Measurements from ENCODE around the gene ANKRD6. TPM values are rescaled to one million over a fixed set of nuclear protein-coding genes. Genes with fewer than 3 reads are reported as not detected.

The ANKRD6 gene
- total RNA-seq, 1 donor from 2014 or later: 4.2 TPM

DNA sequence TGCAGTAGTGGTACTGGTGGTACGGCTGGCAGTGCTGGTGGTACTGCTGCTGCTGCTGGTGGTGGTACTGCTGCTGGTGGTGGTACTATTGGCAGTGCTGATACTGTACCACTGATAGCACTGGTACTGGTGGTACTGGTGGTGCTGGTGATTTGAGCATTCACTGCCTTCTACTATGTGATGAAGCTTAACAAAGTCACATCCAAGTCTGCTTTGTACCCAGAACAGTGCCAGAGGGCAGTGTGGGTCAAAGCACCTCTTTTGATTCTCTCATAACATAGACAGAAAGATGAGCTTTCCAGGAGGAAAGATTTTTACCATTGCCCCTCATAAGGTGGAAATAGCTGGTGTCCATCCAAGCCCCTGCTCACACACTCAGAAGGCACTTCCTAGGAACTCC, 48.7 kb downstream of the ANKRD6 start:
- no peak overlapping the region for H3K9ac ChIP-seq (ENCODE audit: low read depth in 1 of 3, low read length in 3 of 3)
- no peaks in the 10 kb centered on the region for H3K27me3 ChIP-seq (ENCODE audit: control insufficient read depth in 3 of 3, insufficient read depth in 3 of 3, low read length in 3 of 3)
- no peak overlapping the region for H3K4me3 ChIP-seq (ENCODE audit: low read length in 3 of 3)
- peaks cover 0 to 7% (median 0%) of the 10 kb centered on the region in 3 donors for H3K4me1 ChIP-seq (ENCODE audit: control insufficient read depth in 3 of 3, insufficient read depth in 3 of 3, low read length in 3 of 3)
- H3K36me3 ChIP-seq (ENCODE audit: control insufficient read depth in 3 of 3, insufficient read depth in 3 of 3, low read length in 3 of 3): no peaks in the 10 kb centered on the region
- H3K27ac ChIP-seq (ENCODE audit: low read depth, low read length): no peak overlapping the region
- no peaks in the 10 kb centered on the region for H3K9me3 ChIP-seq (ENCODE audit: control insufficient read depth in 3 of 3, low read length in 3 of 3)

DNA sequence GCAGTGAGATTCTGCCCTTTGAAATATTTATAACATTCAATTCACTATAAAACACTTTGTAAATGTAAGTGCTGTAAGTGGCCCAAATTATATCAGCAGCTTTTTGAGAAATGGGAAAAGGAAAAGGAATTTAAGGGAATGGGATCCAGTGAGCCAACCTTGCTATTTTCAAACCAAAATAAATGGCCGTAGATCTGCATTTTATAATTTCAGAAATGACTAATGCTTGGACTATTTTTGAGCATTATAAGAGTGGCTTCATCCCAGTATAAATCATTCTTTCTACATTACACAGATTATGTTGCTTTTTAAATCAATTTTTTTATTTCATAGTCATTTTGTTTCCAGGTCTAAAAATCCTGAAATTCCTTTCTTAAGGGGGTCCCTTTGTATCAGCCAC, 49.2 kb downstream of the ANKRD6 start:
- Histone ChIP-seq H3K4me1 (ENCODE audit: control insufficient read depth in 3 of 3, insufficient read depth in 3 of 3, low read length in 3 of 3) (peaks cover 0 to 7% (median 0%) of the 10 kb centered on the region in 3 donors), H3K9ac (ENCODE audit: low read depth in 1 of 3, low read length in 3 of 3) (no peak overlapping the region), H3K27me3 (ENCODE audit: control insufficient read depth in 3 of 3, insufficient read depth in 3 of 3, low read length in 3 of 3) (no peaks in the 10 kb centered on the region), H3K9me3 (ENCODE audit: control insufficient read depth in 3 of 3, low read length in 3 of 3) (no peaks in the 10 kb centered on the region), H3K4me3 (ENCODE audit: low read length in 3 of 3) (no peak overlapping the region), H3K36me3 (ENCODE audit: control insufficient read depth in 3 of 3, insufficient read depth in 3 of 3, low read length in 3 of 3) (no peaks in the 10 kb centered on the region), H3K27ac (ENCODE audit: low read depth, low read length) (no peak overlapping the region)

DNA sequence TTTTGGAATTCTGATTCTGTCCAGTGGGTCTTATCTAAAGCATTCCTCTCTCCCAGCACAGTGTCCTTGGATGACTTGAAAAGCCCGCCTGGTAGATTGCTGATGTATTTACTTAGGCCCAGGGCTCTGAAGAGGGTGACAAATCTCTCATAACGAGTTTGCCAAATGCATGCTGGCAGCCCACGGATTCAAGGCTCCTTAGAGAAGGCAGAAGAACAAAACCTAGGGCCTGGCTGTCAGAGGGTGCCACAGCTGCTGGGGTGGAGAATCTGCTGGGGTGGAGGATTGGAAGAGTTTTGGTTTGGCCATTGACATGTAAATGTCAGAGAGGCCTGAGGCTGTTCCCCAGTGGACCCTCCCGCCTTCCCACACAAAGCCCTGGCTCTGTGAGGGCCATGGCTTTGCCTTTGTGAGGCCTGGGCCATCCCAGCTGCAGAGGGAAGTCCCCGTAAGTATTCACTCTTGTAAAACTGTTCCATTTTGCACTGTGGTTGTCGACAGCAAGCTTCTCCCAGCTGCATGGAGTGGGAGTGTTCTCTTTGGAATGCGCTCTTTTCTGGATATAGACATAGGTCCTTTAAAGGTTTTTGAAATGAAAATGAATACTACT, 50.3 kb downstream of the ANKRD6 start:
- Histone ChIP-seq H3K4me1 (ENCODE audit: control insufficient read depth in 3 of 3, insufficient read depth in 3 of 3, low read length in 3 of 3) (peaks cover 0 to 7% (median 6%) of the 10 kb centered on the region in 3 donors), H3K4me3 (ENCODE audit: low read length in 3 of 3) (no peak overlapping the region), H3K36me3 (ENCODE audit: control insufficient read depth in 3 of 3, insufficient read depth in 3 of 3, low read length in 3 of 3) (no peaks in the 10 kb centered on the region), H3K9ac (ENCODE audit: low read depth in 1 of 3, low read length in 3 of 3) (peak overlapping the region in 1 of 3 donors; percentile 21), H3K9me3 (ENCODE audit: control insufficient read depth in 3 of 3, low read length in 3 of 3) (no peaks in the 10 kb centered on the region), H3K27ac (ENCODE audit: low read depth, low read length) (no peak overlapping the region), H3K27me3 (ENCODE audit: control insufficient read depth in 3 of 3, insufficient read depth in 3 of 3, low read length in 3 of 3) (no peaks in the 10 kb centered on the region)

DNA sequence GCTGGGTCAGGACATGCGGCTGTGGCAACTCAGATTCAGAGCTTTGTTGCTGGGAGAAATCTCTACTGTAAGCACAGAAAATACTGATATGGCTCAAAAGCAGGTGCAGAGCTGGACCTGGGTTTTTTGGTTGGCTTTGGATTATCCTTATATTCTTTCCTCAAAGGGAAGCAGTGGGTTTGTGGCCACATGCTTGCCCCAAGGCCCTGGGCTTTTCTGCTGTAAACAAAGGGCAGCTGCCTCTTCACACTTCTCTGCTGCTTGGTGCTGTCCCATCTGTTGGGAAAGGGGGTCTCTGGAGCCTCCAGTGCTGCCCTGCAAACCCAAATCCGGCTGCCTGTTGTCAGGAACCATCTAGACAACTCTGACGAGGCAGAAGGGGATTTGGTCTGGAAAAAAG, 52.4 kb downstream of the ANKRD6 start:
- Histone ChIP-seq H3K4me1 (ENCODE audit: control insufficient read depth in 3 of 3, insufficient read depth in 3 of 3, low read length in 3 of 3) (peaks cover 0 to 7% (median 7%) of the 10 kb centered on the region in 3 donors), H3K9me3 (ENCODE audit: control insufficient read depth in 3 of 3, low read length in 3 of 3) (no peaks in the 10 kb centered on the region), H3K36me3 (ENCODE audit: control insufficient read depth in 3 of 3, insufficient read depth in 3 of 3, low read length in 3 of 3) (no peaks in the 10 kb centered on the region), H3K27ac (ENCODE audit: low read depth, low read length) (no peak overlapping the region), H3K27me3 (ENCODE audit: control insufficient read depth in 3 of 3, insufficient read depth in 3 of 3, low read length in 3 of 3) (no peaks in the 10 kb centered on the region), H3K9ac (ENCODE audit: low read depth in 1 of 3, low read length in 3 of 3) (no peak overlapping the region), H3K4me3 (ENCODE audit: low read length in 3 of 3) (no peak overlapping the region)

DNA sequence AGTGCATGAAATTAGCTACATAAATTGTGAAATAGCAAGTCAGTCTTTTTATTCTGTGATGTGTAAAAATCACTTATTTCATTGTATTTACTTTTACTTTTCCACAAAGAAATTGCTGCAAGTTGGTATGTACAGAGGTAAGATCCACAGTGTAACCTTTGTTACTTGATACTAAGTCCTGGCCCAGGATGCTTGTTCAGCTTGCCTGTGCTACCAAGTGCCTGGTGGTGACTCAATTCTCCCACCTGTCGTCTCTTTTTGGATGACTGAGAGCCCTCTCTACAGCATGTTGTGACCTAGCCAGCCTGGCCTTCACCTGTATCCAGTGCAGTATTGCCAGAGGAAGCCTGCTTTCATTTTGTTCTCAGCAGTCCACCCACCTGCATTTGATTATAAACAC, 54.9 kb downstream of the ANKRD6 start:
- Histone ChIP-seq H3K9ac (ENCODE audit: low read depth in 1 of 3, low read length in 3 of 3) (no peak overlapping the region), H3K9me3 (ENCODE audit: control insufficient read depth in 3 of 3, low read length in 3 of 3) (no peaks in the 10 kb centered on the region), H3K27me3 (ENCODE audit: control insufficient read depth in 3 of 3, insufficient read depth in 3 of 3, low read length in 3 of 3) (no peaks in the 10 kb centered on the region), H3K27ac (ENCODE audit: low read depth, low read length) (no peak overlapping the region), H3K4me3 (ENCODE audit: low read length in 3 of 3) (no peak overlapping the region), H3K4me1 (ENCODE audit: control insufficient read depth in 3 of 3, insufficient read depth in 3 of 3, low read length in 3 of 3) (peaks cover 0 to 7% (median 2%) of the 10 kb centered on the region in 3 donors), H3K36me3 (ENCODE audit: control insufficient read depth in 3 of 3, insufficient read depth in 3 of 3, low read length in 3 of 3) (no peaks in the 10 kb centered on the region)

DNA sequence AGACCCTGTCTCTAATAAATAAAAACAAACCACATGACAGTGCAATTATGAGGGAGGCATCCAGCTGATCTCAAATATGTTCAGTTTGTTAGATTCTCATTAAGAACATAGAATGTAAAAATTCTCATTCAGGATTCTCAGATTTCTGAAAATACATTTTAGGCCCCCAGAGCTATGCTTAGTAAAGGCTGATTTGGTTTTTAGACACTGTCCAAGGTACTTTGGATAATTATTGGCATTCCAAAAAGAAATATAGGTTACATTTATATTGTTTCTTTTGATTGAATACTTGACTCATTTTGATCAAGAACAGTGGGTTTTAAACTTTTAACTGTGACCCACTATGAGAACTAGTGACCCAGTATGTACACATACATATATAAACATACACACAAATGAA, 55.5 kb downstream of the ANKRD6 start:
- no peak overlapping the region for H3K4me3 ChIP-seq (ENCODE audit: low read length in 3 of 3)
- no peaks in the 10 kb centered on the region for H3K36me3 ChIP-seq (ENCODE audit: control insufficient read depth in 3 of 3, insufficient read depth in 3 of 3, low read length in 3 of 3)
- no peak overlapping the region for H3K27ac ChIP-seq (ENCODE audit: low read depth, low read length)
- no peak overlapping the region for H3K9ac ChIP-seq (ENCODE audit: low read depth in 1 of 3, low read length in 3 of 3)
- H3K27me3 ChIP-seq (ENCODE audit: control insufficient read depth in 3 of 3, insufficient read depth in 3 of 3, low read length in 3 of 3): no peaks in the 10 kb centered on the region
- H3K4me1 ChIP-seq (ENCODE audit: control insufficient read depth in 3 of 3, insufficient read depth in 3 of 3, low read length in 3 of 3): peaks cover 0 to 7% (median 0%) of the 10 kb centered on the region in 3 donors
- no peaks in the 10 kb centered on the region for H3K9me3 ChIP-seq (ENCODE audit: control insufficient read depth in 3 of 3, low read length in 3 of 3)

DNA sequence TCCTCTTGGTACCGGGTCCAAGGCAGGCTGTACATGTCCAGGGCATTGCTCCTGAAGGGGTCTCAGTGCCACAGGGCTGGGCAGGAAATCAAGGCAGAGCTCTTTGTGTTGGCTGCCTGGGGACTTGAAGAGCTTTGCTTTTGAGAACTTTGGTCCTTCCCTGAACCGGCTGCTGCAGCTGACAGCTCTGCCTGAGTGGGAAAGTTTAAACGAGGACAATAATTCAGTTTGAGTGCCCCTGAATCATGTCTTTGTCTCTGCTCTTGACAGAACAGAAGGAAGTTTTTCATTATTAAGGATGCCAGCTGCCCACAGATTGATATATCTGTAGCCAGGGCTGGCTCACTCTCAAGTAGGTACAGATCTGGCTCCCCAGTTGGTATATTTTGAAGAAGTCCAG, 56.1 kb downstream of the ANKRD6 start:
- Histone ChIP-seq H3K36me3 (ENCODE audit: control insufficient read depth in 3 of 3, insufficient read depth in 3 of 3, low read length in 3 of 3) (no peaks in the 10 kb centered on the region), H3K4me3 (ENCODE audit: low read length in 3 of 3) (no peak overlapping the region), H3K27ac (ENCODE audit: low read depth, low read length) (no peak overlapping the region), H3K9ac (ENCODE audit: low read depth in 1 of 3, low read length in 3 of 3) (no peak overlapping the region), H3K27me3 (ENCODE audit: control insufficient read depth in 3 of 3, insufficient read depth in 3 of 3, low read length in 3 of 3) (no peaks in the 10 kb centered on the region), H3K4me1 (ENCODE audit: control insufficient read depth in 3 of 3, insufficient read depth in 3 of 3, low read length in 3 of 3) (peaks cover 0 to 7% (median 0%) of the 10 kb centered on the region in 3 donors), H3K9me3 (ENCODE audit: control insufficient read depth in 3 of 3, low read length in 3 of 3) (no peaks in the 10 kb centered on the region)

DNA sequence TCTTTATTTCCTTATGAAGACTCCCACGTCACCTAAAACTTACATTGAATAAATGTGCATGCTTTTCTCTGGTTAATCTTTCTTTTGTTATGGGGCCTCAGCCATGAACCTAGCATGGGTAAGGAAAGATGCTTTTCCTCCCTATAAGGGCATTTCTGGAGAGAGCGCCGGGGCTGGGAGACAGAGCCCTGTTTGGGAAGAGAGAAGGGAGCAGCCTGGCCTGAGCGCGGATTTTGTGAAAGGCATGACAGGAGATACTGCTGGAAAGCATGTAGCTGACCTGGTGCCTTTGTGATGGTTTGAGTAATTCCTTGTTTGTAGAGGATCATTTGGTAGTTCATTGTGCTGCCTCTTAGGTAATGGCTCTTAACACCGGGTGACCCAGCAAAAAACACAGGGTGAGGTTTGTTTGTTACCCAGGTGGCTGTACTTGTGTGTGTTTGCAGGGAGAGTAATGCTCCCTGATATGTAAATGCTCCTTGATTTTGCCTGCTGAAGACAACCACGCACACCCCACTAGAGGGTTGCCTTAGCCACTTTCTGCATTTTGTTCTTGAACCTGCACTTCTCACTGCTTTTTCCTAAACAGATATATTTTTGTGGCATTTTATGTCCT, 59.2 kb downstream of the ANKRD6 start:
- Histone ChIP-seq H3K9me3 (ENCODE audit: control insufficient read depth in 3 of 3, low read length in 3 of 3) (no peaks in the 10 kb centered on the region), H3K27me3 (ENCODE audit: control insufficient read depth in 3 of 3, insufficient read depth in 3 of 3, low read length in 3 of 3) (no peaks in the 10 kb centered on the region), H3K36me3 (ENCODE audit: control insufficient read depth in 3 of 3, insufficient read depth in 3 of 3, low read length in 3 of 3) (no peaks in the 10 kb centered on the region), H3K9ac (ENCODE audit: low read depth in 1 of 3, low read length in 3 of 3) (no peak overlapping the region), H3K4me3 (ENCODE audit: low read length in 3 of 3) (no peak overlapping the region), H3K4me1 (ENCODE audit: control insufficient read depth in 3 of 3, insufficient read depth in 3 of 3, low read length in 3 of 3) (peaks cover 0 to 7% (median 0%) of the 10 kb centered on the region in 3 donors), H3K27ac (ENCODE audit: low read depth, low read length) (no peak overlapping the region)

DNA sequence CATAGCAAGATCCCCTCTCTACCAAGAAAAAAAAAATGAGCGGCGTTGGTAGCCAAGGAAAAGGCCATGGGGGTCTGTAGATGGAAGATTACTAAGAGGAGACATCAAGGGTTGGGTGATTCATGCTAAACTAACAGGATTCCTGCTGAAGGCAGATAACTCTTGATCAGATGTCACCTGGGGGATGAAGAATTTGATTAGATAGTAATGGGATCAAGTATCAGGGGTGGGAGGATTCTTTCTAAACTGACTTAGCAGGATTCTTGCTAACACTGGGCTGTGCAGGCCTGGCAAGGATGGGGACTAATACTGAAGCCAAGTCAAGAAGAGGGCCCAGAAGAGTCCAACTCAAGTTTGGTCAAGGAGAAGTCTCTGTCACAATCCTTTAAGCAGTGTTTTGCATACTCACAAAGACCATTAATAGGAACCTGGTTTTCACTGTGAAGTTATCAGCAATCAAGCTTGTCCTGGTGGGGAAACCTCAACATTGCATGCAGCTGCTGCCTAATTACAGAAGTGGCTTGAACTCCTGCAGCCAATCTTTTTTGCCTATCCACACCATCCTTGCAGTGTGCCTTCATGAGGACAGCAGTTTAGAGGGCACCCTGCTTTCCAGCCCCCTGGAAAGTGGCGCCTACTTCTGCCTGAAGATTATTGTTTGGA, 61.3 kb downstream of the ANKRD6 start:
- H3K4me3 ChIP-seq (ENCODE audit: low read length in 3 of 3): no peak overlapping the region
- no peak overlapping the region for H3K27ac ChIP-seq (ENCODE audit: low read depth, low read length)
- H3K36me3 ChIP-seq (ENCODE audit: control insufficient read depth in 3 of 3, insufficient read depth in 3 of 3, low read length in 3 of 3): no peaks in the 10 kb centered on the region
- H3K9me3 ChIP-seq (ENCODE audit: control insufficient read depth in 3 of 3, low read length in 3 of 3): no peaks in the 10 kb centered on the region
- H3K9ac ChIP-seq (ENCODE audit: low read depth in 1 of 3, low read length in 3 of 3): no peak overlapping the region
- H3K27me3 ChIP-seq (ENCODE audit: control insufficient read depth in 3 of 3, insufficient read depth in 3 of 3, low read length in 3 of 3): no peaks in the 10 kb centered on the region
- H3K4me1 ChIP-seq (ENCODE audit: control insufficient read depth in 3 of 3, insufficient read depth in 3 of 3, low read length in 3 of 3): no peaks in the 10 kb centered on the region

DNA sequence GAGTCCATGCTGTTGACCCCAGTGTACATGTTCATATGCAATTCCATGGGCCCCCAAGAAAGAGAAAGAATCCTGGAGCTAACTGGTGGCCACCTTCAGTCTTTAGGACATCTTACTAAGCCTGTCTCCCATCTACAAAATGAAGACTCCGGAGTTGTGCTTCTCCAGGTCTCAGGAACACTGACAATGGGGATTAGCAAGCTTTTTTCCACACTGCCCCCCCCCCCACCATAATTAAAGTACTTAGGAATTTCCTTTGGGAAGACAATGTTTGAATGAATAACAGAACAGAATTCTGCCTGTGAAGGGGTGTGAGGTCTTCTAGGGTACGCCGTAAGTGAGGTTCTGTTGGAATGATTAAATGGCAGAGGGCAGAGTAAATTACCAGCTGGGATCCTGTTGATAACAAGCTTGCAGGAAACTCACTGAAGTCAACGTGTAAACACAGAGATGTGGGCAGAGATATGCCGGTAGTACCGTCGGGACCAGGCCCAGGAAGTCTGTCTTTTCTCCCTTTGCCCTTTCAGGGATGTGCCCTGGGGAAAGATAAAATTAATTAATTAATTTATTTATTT, 63.1 kb downstream of the ANKRD6 start:
- H3K36me3 ChIP-seq (ENCODE audit: control insufficient read depth in 3 of 3, insufficient read depth in 3 of 3, low read length in 3 of 3): no peaks in the 10 kb centered on the region
- H3K9me3 ChIP-seq (ENCODE audit: control insufficient read depth in 3 of 3, low read length in 3 of 3): no peaks in the 10 kb centered on the region
- no peak overlapping the region for H3K4me3 ChIP-seq (ENCODE audit: low read length in 3 of 3)
- no peak overlapping the region for H3K27ac ChIP-seq (ENCODE audit: low read depth, low read length)
- H3K27me3 ChIP-seq (ENCODE audit: control insufficient read depth in 3 of 3, insufficient read depth in 3 of 3, low read length in 3 of 3): no peaks in the 10 kb centered on the region
- H3K4me1 ChIP-seq (ENCODE audit: control insufficient read depth in 3 of 3, insufficient read depth in 3 of 3, low read length in 3 of 3): no peaks in the 10 kb centered on the region
- no peak overlapping the region for H3K9ac ChIP-seq (ENCODE audit: low read depth in 1 of 3, low read length in 3 of 3)
